DMS153 treated with DMSO at 0.1 percent for 48 hours (cell line): ENCODE results near the gene DIP2A.

Experiments
- DNase-seq: peaks from one replicate; lab custom pipeline; 2025; ENCODE audit not compliant: unreplicated experiment; lab: John Stamatoyannopoulos, UW

The DIP2A gene

GRCh38 chr21:46458315-46459023 lies at the start of gene DIP2A:
DIP2A (plus strand) TSS chr21:46458891; CDS start chr21:46459132, 241 bp downstream.
- DNase-seq = peak; percentile 93

GRCh38 chr21:46409641-46410406 lies 48.9 kb upstream of the DIP2A start:
- DNase-seq = no peak

GRCh38 chr21:46410516-46410915 lies 48.2 kb upstream of the DIP2A start:
- DNase-seq = no peak

GRCh38 chr21:46411236-46411635 lies 47.5 kb upstream of the DIP2A start:
- DNase-seq = no peak

- no peak for DNase-seq
Observed at GRCh38 chr21:46411691-46412090, 47.0 kb upstream of the DIP2A start.

GRCh38 chr21:46412521-46413364 lies 45.9 kb upstream of the DIP2A start:
- no peak for DNase-seq

GRCh38 chr21:46413365-46413696 lies 45.4 kb upstream of the DIP2A start:
- DNase-seq = no peak

- no peak for DNase-seq
Observed at GRCh38 chr21:46414965-46415275, 43.8 kb upstream of the DIP2A start.

GRCh38 chr21:46416551-46416950 lies 42.1 kb upstream of the DIP2A start:
- DNase-seq = no peak

- DNase-seq = no peak
Observed at GRCh38 chr21:46418265-46418946, 40.3 kb upstream of the DIP2A start.

GRCh38 chr21:46420241-46421190 lies 38.2 kb upstream of the DIP2A start:
- DNase-seq = no peak

GRCh38 chr21:46421191-46421750 lies 37.4 kb upstream of the DIP2A start:
- no peak for DNase-seq

GRCh38 chr21:46421756-46422555 lies 36.7 kb upstream of the DIP2A start:
- DNase-seq = no peak

- no peak for DNase-seq
Observed at GRCh38 chr21:46422636-46423241, 36.0 kb upstream of the DIP2A start.

GRCh38 chr21:46423546-46424038 lies 35.1 kb upstream of the DIP2A start:
- no peak for DNase-seq

GRCh38 chr21:46424039-46424591 lies 34.6 kb upstream of the DIP2A start:
- no peak for DNase-seq

- no peak for DNase-seq
Observed at GRCh38 chr21:46424621-46425020, 34.1 kb upstream of the DIP2A start.

GRCh38 chr21:46425041-46425440 lies 33.6 kb upstream of the DIP2A start:
- DNase-seq = no peak
